ENCODE results near the gene MCL1. TPM values are rescaled to one million over a fixed set of nuclear protein-coding genes. Genes with fewer than 3 reads are reported as not detected.

The MCL1 gene
- total and polyA plus RNA-seq, 2 of the 13 experiments (the other 11 are each of a cell fraction or from before 2014, with no cell fraction given) = 69.5 to 125 TPM

DNA sequence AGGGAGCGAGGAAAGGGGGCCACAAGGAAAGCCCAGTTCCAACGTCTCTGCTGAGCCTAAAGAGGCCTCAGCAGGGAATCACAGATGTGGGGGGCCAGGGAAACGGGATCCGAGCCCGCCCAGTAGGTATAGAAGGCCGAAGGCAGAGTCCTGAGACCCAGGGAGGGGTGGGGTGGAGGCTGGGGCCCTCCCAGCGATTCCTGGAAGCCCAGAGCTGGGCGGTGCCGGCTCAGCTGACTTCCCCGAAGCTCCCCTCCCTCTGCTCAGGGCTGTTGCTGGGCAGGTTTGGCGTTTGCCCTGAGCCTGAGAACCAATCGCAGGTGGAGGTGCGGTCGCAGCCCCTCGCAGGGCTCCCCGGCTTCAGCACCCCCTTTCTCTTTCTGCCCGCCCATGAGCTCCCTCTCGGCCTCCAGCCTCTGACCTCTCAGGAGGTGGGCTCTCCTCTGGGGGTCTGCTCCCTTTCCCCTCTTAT is 17.4 kb downstream of the MCL1 start (continued):
- TF ChIP-seq CCDC6 (CRISPR knock-in tag; IDR thresholded peaks at IDR 0.05) = peak; percentile 81
- TF ChIP-seq SALL2 (CRISPR knock-in tag; IDR thresholded peaks at IDR 0.05) = no peak
- no peak for TF ChIP-seq ZNF501 (CRISPR knock-in tag; IDR thresholded peaks at IDR 0.05)
- TF ChIP-seq SKI (IDR thresholded peaks at IDR 0.05; ENCODE audit: partially characterized antibody) = no peak
- no peak for TF ChIP-seq SYNCRIP (IDR thresholded peaks at IDR 0.05; ENCODE audit: insufficient read depth, low read depth, low read length)
- no peak for TF ChIP-seq ZNF235 (CRISPR knock-in tag; IDR thresholded peaks at IDR 0.05; ENCODE audit: borderline replicate concordance)
- TF ChIP-seq KDM4B (CRISPR knock-in tag; IDR thresholded peaks at IDR 0.05) = peak; percentile 85; the same call in 1 of the 2 replicates
- TF ChIP-seq, protein P1, sequence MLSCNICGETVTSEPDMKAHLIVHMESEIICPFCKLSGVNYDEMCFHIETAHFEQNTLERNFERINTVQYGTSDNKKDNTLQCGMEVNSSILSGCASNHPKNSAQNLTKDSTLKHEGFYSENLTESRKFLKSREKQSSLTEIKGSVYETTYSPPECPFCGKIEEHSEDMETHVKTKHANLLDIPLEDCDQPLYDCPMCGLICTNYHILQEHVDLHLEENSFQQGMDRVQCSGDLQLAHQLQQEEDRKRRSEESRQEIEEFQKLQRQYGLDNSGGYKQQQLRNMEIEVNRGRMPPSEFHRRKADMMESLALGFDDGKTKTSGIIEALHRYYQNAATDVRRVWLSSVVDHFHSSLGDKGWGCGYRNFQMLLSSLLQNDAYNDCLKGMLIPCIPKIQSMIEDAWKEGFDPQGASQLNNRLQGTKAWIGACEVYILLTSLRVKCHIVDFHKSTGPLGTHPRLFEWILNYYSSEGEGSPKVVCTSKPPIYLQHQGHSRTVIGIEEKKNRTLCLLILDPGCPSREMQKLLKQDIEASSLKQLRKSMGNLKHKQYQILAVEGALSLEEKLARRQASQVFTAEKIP (CRISPR knock-in tag; IDR thresholded peaks at IDR 0.05; ENCODE audit: borderline replicate concordance) = no peak
- TF ChIP-seq PHF8 (CRISPR knock-in tag; IDR thresholded peaks at IDR 0.05) = peak; percentile 47; the same call in 1 of the 2 replicates
- TF ChIP-seq NFIC (IDR thresholded peaks at IDR 0.05; ENCODE audit: low read length) = no peak
- TF ChIP-seq, protein P2, sequence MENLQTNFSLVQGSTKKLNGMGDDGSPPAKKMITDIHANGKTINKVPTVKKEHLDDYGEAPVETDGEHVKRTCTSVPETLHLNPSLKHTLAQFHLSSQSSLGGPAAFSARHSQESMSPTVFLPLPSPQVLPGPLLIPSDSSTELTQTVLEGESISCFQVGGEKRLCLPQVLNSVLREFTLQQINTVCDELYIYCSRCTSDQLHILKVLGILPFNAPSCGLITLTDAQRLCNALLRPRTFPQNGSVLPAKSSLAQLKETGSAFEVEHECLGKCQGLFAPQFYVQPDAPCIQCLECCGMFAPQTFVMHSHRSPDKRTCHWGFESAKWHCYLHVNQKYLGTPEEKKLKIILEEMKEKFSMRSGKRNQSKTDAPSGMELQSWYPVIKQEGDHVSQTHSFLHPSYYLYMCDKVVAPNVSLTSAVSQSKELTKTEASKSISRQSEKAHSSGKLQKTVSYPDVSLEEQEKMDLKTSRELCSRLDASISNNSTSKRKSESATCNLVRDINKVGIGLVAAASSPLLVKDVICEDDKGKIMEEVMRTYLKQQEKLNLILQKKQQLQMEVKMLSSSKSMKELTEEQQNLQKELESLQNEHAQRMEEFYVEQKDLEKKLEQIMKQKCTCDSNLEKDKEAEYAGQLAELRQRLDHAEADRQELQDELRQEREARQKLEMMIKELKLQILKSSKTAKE (CRISPR knock-in tag; IDR thresholded peaks at IDR 0.05; ENCODE audit: borderline replicate concordance) = peak; percentile 33; the same call in 1 of the 2 replicates
- TF ChIP-seq, protein P3, sequence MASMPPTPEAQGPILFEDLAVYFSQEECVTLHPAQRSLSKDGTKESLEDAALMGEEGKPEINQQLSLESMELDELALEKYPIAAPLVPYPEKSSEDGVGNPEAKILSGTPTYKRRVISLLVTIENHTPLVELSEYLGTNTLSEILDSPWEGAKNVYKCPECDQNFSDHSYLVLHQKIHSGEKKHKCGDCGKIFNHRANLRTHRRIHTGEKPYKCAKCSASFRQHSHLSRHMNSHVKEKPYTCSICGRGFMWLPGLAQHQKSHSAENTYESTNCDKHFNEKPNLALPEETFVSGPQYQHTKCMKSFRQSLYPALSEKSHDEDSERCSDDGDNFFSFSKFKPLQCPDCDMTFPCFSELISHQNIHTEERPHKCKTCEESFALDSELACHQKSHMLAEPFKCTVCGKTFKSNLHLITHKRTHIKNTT (CRISPR knock-in tag; IDR thresholded peaks at IDR 0.05) = no peak
- TF ChIP-seq, protein P4, sequence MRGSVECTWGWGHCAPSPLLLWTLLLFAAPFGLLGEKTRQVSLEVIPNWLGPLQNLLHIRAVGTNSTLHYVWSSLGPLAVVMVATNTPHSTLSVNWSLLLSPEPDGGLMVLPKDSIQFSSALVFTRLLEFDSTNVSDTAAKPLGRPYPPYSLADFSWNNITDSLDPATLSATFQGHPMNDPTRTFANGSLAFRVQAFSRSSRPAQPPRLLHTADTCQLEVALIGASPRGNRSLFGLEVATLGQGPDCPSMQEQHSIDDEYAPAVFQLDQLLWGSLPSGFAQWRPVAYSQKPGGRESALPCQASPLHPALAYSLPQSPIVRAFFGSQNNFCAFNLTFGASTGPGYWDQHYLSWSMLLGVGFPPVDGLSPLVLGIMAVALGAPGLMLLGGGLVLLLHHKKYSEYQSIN (CRISPR knock-in tag; IDR thresholded peaks at IDR 0.05; ENCODE audit: borderline replicate concordance) = no peak
- no peak for TF ChIP-seq HOXD1 (CRISPR knock-in tag; IDR thresholded peaks at IDR 0.05)
- TF ChIP-seq RBFOX2 (IDR thresholded peaks at IDR 0.05; ENCODE audit: low read depth, low read length) = peak; percentile 61; the same call in 1 of the 2 replicates
- TF ChIP-seq, protein P5, sequence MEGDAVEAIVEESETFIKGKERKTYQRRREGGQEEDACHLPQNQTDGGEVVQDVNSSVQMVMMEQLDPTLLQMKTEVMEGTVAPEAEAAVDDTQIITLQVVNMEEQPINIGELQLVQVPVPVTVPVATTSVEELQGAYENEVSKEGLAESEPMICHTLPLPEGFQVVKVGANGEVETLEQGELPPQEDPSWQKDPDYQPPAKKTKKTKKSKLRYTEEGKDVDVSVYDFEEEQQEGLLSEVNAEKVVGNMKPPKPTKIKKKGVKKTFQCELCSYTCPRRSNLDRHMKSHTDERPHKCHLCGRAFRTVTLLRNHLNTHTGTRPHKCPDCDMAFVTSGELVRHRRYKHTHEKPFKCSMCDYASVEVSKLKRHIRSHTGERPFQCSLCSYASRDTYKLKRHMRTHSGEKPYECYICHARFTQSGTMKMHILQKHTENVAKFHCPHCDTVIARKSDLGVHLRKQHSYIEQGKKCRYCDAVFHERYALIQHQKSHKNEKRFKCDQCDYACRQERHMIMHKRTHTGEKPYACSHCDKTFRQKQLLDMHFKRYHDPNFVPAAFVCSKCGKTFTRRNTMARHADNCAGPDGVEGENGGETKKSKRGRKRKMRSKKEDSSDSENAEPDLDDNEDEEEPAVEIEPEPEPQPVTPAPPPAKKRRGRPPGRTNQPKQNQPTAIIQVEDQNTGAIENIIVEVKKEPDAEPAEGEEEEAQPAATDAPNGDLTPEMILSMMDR (CRISPR knock-in tag; IDR thresholded peaks at IDR 0.05) = no peak
- no peak for TF ChIP-seq ZNF329 (CRISPR knock-in tag; IDR thresholded peaks at IDR 0.05; ENCODE audit: low read depth)
- TF ChIP-seq ZNF30 (CRISPR knock-in tag; IDR thresholded peaks at IDR 0.05) = no peak
- TF ChIP-seq ZNF430 (CRISPR knock-in tag; IDR thresholded peaks at IDR 0.05) = peak; percentile 61; the same call in 1 of the 2 replicates
- TF ChIP-seq ZNF607 (CRISPR knock-in tag; IDR thresholded peaks at IDR 0.05; ENCODE audit: borderline replicate concordance) = no peak
- TF ChIP-seq ZNF776 (CRISPR knock-in tag; IDR thresholded peaks at IDR 0.05) = no peak
- no peak for TF ChIP-seq CHCHD3 (CRISPR knock-in tag; IDR thresholded peaks at IDR 0.05)
- no peak for TF ChIP-seq HHEX (CRISPR knock-in tag; IDR thresholded peaks at IDR 0.05)
